GM06990 (cell line): ENCODE measurements around the gene KIAA1671.

Experiments
- DNase-seq: peaks from one replicate; pipeline ENCODE4 v3.0.0-alpha.2; 2011; ENCODE audit not compliant: insufficient read length; ENCODE audit errors: extremely low read depth
- H3K27me3 ChIP-seq: replicated peaks from 2 replicates; pipeline ENCODE4 v1.6.0; 2011; ENCODE audit warnings: low read length; ENCODE audit not compliant: control insufficient read depth, insufficient read depth
- H3K36me3 ChIP-seq: 2 replicates; pipeline ENCODE4 v1.5.1; 2011; ENCODE audit warnings: low read length; ENCODE audit not compliant: control insufficient read depth, insufficient read depth
- H3K4me3 ChIP-seq: replicated peaks from 2 replicates; pipeline ENCODE4 v1.5.1; 2011; ENCODE audit warnings: low read depth, mild to moderate bottlenecking, control low read depth, low read length
- CTCF ChIP-seq: IDR thresholded peaks from 2 replicates; pipeline ENCODE4 v1.5.1; 2011; ENCODE audit warnings: low read length, control low read depth, mild to moderate bottlenecking, inconsistent platforms; ENCODE audit not compliant: insufficient read depth, poor library complexity, severe bottlenecking

Gene KIAA1671

GRCh38 chr22:24938741-24939341 is 13.7 kb upstream of the KIAA1671 start:
- Histone ChIP-seq H3K27me3 (no peaks in the 10 kb centered on the region), H3K4me3 (no peak overlapping the region), H3K36me3 (no peaks in the 10 kb centered on the region)
- peak; percentile 69 for TF ChIP-seq CTCF
- DNase-seq = no peak

GRCh38 chr22:24942301-24942700 is 10.2 kb upstream of the KIAA1671 start:
- H3K4me3 ChIP-seq = no peak overlapping the region
- TF ChIP-seq CTCF = no peak
- DNase-seq = no peak
- no peaks in the 10 kb centered on the region for H3K27me3 ChIP-seq
- no peaks in the 10 kb centered on the region for H3K36me3 ChIP-seq

GRCh38 chr22:24944217-24944937 is 8.1 kb upstream of the KIAA1671 start:
- Histone ChIP-seq H3K4me3 (no peak overlapping the region), H3K36me3 (no peaks in the 10 kb centered on the region), H3K27me3 (no peaks in the 10 kb centered on the region)
- TF ChIP-seq CTCF = no peak
- DNase-seq = no peak

GRCh38 chr22:24945430-24945829 is 7.1 kb upstream of the KIAA1671 start:
- Histone ChIP-seq H3K36me3 (no peaks in the 10 kb centered on the region), H3K4me3 (no peak overlapping the region), H3K27me3 (no peaks in the 10 kb centered on the region)
- no peak for TF ChIP-seq CTCF
- DNase-seq = no peak

GRCh38 chr22:24947383-24947782 is 5.1 kb upstream of the KIAA1671 start:
- no peak for DNase-seq
- Histone ChIP-seq H3K27me3 (no peaks in the 10 kb centered on the region), H3K4me3 (no peak overlapping the region), H3K36me3 (no peaks in the 10 kb centered on the region)
- no peak for TF ChIP-seq CTCF
